CD4-positive, alpha-beta T cell treated with Interleukin-15 for 1 hour (primary cell): Measurements from ENCODE around the gene PARP1.
"Not testable (repeated sequence)": the region's sequence is repeated elsewhere in the genome, so short reads cannot be mapped to it uniquely, and the experiment has no call there.

Source experiments
- DNase-seq: peaks from one replicate; pipeline ENCODE4 v3.0.0-alpha.2; 2020

PARP1 gene

DNA sequence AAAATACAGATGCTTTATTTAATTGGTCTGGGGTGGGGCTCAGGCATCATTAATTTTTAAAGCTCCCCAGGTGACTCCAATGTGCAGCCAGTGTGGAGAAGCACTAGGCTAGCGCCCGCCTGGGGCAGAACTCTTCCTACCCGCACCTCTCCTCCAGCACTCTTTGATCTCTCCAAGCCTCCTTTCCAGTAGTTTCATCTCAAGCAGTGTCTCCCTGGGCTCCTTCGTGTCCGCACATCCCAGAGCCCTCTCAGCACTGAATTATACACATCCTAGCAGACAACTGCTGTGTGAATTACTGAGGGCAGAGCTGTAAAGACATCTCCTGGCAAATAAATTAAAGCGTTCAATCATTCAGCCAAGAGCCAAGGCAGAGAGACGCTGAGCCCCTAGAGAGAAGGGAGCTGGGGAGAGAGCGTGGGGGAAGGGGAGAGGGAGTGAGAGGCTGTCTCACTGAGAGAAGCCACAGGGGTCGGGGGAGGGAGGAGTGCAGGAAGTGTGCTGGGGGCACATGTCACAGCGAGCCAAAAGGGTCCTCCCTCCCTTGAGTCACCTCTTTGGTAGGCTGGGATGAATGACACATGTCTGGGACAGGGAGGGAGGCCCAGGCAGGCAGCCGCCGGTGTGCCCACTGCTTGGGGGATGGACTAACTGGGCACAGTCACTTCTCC, 21.0 kb upstream of the PARP1 start:
- no peak for DNase-seq

DNA sequence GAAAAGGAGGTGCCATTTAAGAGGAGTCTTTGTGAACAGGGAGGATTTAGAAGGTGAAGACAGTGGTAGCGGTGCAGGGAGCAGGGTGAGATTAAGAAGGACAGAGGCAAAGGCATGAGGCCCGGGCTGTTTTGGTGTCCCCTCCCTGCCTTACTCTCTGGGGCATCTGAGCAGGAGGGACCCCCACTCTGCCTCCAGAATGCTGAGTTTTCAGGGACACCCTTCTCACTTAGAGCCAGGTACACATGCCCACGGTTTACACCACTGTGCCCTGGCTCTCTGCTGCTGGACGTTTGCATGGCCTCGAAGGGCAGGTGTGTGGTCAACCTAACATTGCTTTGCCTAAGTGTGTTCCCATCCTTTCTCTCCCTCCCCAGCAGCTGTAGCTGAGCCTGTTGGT, 20.5 kb upstream of the PARP1 start:
- DNase-seq = no peak

DNA sequence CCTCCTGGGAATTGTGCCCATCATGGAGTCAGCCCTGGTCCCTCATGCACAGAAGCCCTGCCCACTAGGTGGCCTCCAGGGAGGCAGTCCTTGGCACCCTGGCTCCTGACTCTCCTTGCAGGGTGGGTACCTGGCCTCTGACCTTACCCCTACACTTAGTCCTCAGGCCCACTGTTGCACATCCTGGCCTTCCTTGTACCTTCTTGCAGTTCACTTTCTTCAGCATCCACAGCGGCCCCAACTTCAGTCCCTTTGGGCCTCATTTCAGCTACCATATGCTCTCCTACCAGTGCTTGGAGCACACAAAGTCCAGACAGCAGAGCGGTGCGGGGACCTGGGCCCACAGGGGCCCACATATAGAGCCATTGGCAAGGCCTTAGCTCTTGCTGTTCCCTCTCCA, 19.2 kb upstream of the PARP1 start:
- no peak for DNase-seq

DNA sequence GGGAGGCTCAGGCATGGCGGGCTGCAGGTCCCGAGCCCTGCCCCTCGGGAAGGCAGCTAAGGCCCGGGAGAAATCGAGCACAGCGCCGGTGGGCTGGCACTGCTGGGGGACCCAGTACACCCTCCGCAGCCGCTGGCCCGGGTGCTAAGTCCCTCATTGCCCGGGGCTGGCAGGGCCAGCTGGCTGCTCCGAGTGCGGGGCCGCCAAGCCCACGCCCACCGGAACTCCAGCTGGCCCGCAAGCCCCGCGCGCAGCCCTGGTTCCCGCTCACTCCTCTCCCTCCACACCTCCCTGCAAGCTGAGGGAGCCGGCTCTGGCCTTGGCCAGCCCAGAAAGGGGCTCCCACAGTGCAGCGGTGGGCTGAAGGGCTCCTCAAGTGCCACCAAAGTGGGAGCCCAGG, 18.5 kb upstream of the PARP1 start:
- not testable (repeated sequence) for DNase-seq

DNA sequence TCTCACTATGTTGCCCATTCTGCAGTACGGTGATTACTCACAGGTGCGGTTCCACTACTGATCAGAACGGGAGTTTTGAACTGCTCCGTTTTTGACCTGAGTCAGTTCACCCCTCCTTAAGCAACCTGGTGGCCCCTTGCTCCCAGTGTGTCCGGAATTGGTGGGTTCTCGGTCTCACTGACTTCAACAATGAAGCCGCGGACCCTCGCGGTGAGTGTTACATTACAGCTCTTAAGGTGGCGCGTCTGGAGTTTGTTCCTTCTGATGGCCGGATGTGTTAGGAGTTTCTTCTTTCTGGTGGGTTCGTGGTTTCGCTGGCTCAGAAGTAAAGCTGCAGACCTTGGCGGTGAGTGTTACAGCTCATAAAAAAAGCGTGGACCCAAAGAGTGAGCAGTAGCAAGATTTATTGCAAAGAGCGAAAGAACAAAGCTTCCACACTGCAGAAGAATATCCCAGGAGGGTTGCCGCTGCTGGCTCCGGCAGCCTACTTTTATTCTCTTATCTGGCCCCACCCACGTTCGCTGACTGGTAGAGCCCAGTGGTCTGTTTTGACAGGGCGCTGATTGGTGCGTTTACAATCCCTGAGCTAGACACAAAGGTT, 17.6 kb upstream of the PARP1 start:
- DNase-seq = peak; percentile 23

DNA sequence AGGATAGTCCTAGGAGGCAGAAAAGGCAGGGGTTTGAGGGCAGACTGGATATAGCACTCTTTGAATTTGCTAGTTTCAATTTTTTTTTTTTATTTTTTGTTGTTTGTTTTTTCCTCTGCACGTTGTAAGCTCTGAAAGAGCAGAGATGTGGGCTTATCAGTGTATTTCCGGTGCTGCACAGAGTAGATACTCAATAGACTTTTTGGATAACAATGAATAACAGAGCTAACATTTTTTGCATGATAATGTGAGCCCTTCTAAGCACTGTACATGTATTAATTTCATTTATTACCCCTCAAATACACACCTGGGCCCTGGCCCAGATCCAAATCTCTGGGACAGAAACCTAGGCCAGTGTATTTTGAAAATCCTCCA, 17.1 kb upstream of the PARP1 start:
- no peak for DNase-seq

DNA sequence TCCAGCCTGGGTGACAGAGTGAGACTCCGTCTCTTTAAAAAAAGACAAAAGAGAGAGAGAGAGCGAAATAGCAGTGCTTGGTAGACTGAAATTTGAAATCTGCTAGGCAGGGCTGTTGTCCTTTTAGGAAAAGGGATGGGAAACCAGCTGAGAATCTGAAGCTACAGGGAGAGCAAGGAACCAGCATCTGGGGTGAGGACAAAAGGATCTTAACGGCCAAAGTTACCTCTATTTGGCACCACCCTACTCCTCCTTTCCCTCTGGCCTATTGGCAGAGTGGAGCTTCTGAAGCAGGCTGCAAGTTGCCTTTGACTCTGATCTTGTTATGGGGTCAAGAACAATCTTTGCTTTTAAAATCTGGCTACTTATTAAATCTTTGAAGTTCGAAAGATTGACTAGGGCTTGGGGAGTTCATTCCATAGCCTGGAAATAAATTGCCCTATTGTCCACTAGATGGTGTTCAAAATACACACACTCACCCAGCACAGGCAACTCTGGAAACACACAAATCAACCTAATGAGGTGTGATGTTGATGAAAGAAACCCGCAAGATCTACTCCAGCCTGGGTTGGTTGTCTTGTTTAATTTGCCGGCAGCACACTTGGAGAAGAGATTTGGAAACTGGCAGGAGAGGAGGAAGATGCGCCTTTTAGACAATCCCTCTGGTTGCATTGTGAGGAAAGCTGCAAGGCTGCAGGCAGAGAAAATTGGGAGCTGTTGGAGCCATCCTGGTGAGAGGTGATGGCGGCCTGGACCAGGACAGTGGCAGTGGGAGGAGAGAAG, 16.5 kb upstream of the PARP1 start:
- DNase-seq = no peak

DNA sequence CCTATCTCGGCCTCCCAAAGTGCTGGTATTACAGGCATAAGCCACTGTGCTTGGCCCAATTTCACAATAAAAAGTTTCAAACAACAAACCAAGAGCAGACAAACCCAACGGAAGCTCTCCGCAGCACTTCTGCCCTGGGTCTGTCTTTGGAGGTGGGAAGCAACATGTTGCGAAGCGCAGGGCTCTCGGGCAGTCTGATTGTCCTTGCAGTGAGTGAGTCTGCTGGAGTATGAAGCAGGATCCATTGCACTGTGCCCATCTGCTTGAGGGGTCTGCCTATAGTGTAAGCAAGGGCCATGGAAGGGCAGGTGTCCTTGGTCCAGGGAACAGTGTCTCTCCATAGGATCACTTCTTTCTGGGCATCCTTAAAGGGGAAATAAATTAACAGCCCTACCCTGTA, 14.6 kb upstream of the PARP1 start:
- no peak for DNase-seq

GRCh38 chr1:226420897-226421296, 13.0 kb upstream of the PARP1 start:
- DNase-seq = no peak

GRCh38 chr1:226420328-226420727, 12.4 kb upstream of the PARP1 start:
- DNase-seq = no peak

GRCh38 chr1:226419284-226420029, 11.6 kb upstream of the PARP1 start:
- DNase-seq = no peak

GRCh38 chr1:226417830-226418546, 10.1 kb upstream of the PARP1 start:
- no peak for DNase-seq

GRCh38 chr1:226417350-226417749, 9.5 kb upstream of the PARP1 start:
- no peak for DNase-seq

DNA sequence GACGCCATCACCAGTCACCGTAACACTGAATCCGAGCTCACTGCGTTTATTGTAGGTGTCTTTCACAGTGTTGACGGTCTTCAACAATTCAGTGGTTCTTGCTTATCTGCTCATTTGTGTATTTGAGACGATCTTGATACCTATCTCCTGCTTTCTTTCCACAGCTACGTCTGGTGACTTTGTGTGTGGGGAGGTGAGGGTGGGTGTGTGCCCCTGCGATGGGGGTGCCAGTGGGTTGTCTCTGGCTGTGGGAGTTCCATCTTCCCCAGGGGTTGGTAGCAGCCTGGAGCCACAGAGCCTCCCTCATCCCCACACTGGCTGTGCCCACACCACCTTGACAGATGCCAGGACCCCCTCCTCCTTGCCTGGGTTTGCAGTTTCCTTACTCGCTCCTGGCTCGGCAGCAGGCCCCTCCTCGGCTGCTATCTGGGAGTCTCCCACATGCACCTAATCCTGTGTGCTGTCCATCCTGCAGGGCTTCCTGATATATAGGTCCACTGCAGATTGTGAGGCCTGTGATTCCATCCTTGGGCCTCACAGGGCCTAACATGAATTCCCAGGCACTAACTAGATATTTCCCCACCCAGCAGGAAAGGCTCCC, 6.3 kb upstream of the PARP1 start:
- DNase-seq = no peak

DNA sequence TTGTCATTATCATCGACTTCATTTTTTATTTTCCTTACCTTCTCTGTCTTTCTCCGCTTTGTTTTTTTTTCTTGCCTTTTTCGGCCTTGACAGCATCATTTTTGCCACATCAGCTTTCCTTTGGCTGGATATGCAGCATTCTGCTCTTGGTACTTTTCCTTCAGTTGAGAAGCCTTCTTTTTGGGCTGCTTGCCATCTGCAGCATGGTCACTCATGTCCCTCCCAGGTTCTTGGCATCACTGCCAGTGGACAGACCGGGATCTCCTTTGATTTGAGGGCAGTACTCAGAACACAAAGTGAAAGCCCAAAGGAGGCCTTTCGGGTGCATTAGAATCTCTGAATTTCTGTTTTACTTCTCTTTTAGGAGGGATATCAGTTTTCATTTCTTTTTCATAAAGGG, 3.7 kb upstream of the PARP1 start:
- DNase-seq = no peak

DNA sequence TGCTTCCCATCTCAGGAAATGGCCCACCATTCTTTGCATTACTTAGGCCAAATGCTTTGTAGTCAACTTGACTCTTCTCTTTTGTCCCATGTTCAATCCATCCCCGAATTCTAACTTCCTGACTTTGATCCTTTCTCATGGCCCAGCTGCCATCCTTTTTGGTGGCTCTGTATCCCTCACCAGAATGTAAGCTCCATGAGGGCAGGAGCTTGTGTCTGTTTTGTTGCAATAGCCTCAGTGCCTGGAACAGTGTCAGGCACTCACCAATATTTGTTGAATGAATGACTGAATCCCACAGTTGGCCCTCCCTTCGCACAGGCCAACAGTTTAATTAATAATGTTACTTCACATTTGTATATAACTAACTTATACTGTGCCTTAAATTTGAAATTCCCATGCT, 3.1 kb upstream of the PARP1 start:
- DNase-seq = no peak

GRCh38 chr1:226409392-226409791, 1.5 kb upstream of the PARP1 start:
- DNase-seq = no peak

GRCh38 chr1:226408285-226409184, 642 bp upstream of the PARP1 start:
- DNase-seq = no peak

DNA sequence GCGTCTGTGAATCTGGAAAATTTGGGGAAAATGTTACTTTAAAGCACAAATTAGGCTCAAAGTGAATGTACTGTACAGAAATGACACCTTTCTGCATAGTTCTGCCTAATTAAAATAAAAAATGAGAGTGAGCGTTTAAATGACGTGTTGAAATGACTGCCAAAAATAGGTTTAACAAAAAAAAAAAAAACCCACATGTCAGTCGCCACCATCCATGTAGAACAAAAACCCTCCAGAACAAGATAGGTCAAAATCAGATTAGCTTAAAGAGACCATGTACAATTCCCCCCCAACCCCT, 745 bp downstream of the PARP1 start:
- DNase-seq = no peak

- DNase-seq = no peak
Measured at GRCh38 chr1:226406401-226406881, 1.5 kb downstream of the PARP1 start.

DNA sequence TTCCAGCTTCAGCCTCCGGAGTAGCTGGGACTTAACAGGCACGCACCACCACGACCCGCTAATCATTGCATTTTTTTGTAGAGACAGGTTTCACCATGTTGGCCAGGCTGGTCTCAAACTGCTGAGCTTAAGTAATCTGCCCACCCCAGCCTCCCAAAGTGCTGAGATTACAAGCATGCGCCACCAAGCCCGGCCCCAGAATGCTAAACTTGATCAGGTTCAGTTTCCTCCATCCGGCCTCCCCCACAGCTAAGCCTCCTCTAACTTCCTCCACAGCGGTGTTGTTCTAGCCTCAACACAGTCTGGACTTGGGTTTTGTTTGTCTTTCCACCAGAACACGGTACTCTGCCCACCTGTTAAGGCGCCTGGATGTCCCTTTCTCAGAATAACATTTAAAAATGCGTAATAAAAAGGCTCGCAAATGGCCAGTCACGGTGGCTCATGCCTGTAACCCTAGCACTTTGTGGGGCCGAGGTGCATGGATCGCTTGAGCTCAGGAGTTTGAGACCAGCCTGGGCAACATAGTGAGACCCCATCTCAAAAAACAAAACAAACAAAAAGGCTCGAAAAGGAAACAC, 2.4 kb downstream of the PARP1 start:
- no peak for DNase-seq
